Spleen (tissue), 11 donors: ENCODE measurements around the gene MAP3K5. TPM values are rescaled to one million over a fixed set of nuclear protein-coding genes. Genes with fewer than 3 reads are reported as not detected.
A peak's percentile ranks its signal among the peaks of the same experiment; 100 is the strongest.

ENCODE experiments used
- DNase-seq: peaks from one replicate; pipeline ENCODE4 v3.0.0-alpha.2; 2020
- H3K27ac ChIP-seq, 8 donors: fragments of 200-600 bp; sonication (generic) in 7 of 8; 1 replicate in 4 of 8; 2 replicates in 4 of 8; pipeline versions ENCODE4 v1.5.0 to v1.8.0; 2016 to 2021; ENCODE audit warnings: inconsistent platforms in 4 of 8, mild to moderate bottlenecking in 4 of 8, moderate library complexity in 1 of 8
- H3K27me3 ChIP-seq, 7 donors: fragments of 200-600 bp; sonication (generic) in 6 of 7; replicated peaks in 1 of 7; 1 replicate in 4 of 7; 2 replicates in 3 of 7; pipeline versions ENCODE4 v1.5.0 to v1.8.0; 2016 to 2021; ENCODE audit warnings: inconsistent platforms in 3 of 7, mild to moderate bottlenecking in 1 of 7
- H3K36me3 ChIP-seq, 6 donors: fragments of 200-600 bp; sonication (generic) in 5 of 6; 1 replicate in 4 of 6; 2 replicates in 2 of 6; pipeline versions ENCODE4 v1.5.0 to v1.8.0; 2016 to 2021; ENCODE audit warnings: inconsistent platforms in 2 of 6
- H3K4me1 ChIP-seq, 6 donors: fragments of 200-600 bp; sonication (generic) in 5 of 6; 1 replicate in 3 of 6; 2 replicates in 3 of 6; pipeline versions ENCODE4 v1.5.0 to v1.8.0; 2016 to 2021; ENCODE audit warnings: inconsistent platforms in 3 of 6
- H3K4me3 ChIP-seq, 8 donors: fragments of 200-600 bp; sonication (generic) in 7 of 8; 1 replicate in 4 of 8; 2 replicates in 4 of 8; pipeline versions ENCODE4 v1.5.0 to v1.8.0; 2016 to 2021; ENCODE audit warnings: inconsistent platforms in 4 of 8, mild to moderate bottlenecking in 4 of 8, moderate library complexity in 2 of 8
- H3K9me3 ChIP-seq, 8 donors: fragments of 200-600 bp; sonication (generic) in 7 of 8; 1 replicate in 4 of 8; 2 replicates in 4 of 8; pipeline versions ENCODE4 v1.5.0 to v1.8.0; 2016 to 2021; ENCODE audit warnings: inconsistent platforms in 4 of 8
- POLR2A ChIP-seq, 3 donors: fragments of 450-650 bp; IDR thresholded peaks; one replicate each; pipeline ENCODE4 v1.5.1; 2017; ENCODE audit warnings: antibody characterized with exemption in 3 of 3, mild to moderate bottlenecking in 1 of 3
- POLR2AphosphoS5 ChIP-seq, 3 donors: sonication (generic); formaldehyde crosslinking; IDR thresholded peaks; one replicate each; pipeline ENCODE4 v1.5.1; 2017; ENCODE audit warnings: antibody characterized with exemption in 3 of 3
- WGBS, 5 donors: extraction: QIAGEN DNeasy Blood & Tissue Kit in 3 of 5; methylation state at CpG; one replicate each; pipeline versions ENCODE4 v1.1.5 to v1.1.7; 2013 to 2018; 5-methylcytosine and 5-hydroxymethylcytosine counted together
- intact Hi-C: fragments of 100-400 bp; cut with DNase I; formaldehyde crosslinking; loops from one replicate; pipeline ENCODE4 v1.15.0; 2023; ENCODE audit warnings: low total_unique reads
- polyA plus RNA-seq, 3 donors: library from polyadenylated mRNA; stranded (reverse); fragments of 200-250 nt; gene quantifications; one replicate each; pipeline ENCODE4 v1.2.1, GENCODE V29; 2013
- total RNA-seq, 7 donors: library from RNA; depleted of rRNA in 3 of 7; stranded (reverse); fragments of >200 nt in 3 of 7; fragmentation: NEBNext Ultra II Directional in 4 of 7; extraction: Animal tissue kit (Norgen Biotek cat#: 25700) in 4 of 7; gene quantifications; one replicate each; pipeline versions ENCODE4 v1.1.0 to v1.2.1, GENCODE V29; 2016 to 2021
- TF ChIP-seq, protein P1 (sequence below), 11 experiments: fragments of 200-600 bp in 7 of 11; fragments of 450-650 bp in 4 of 11; sonication (generic) in 4 of 11; IDR thresholded peaks in 8 of 11; conservative IDR thresholded peaks in 3 of 11; 1 replicate in 7 of 11; 2 replicates in 4 of 11; pipeline versions ENCODE4 v1.4.0 to v1.8.0; 2016 to 2021; ENCODE audit warnings: antibody characterized with exemption in 11 of 11, inconsistent platforms in 4 of 11, mild to moderate bottlenecking in 1 of 11
- donor health status: healthy with polysubstance abuse.
- donor health status: DM: no; HTN: no; CAD: no; lungs with moderate emphysema.
- donor health status: DM: no; HTN: no; CAD: no.
- donor health status: Bipolar disorder and iron deficiency.
- donor health status: healthy.
- donor health status: DM: no; HTN: no; CAD: no.
- donor health status: DM: yes; HTN: yes; CAD: no.

MAP3K5 gene
- total and polyA plus RNA-seq, 10 donors: 7.2 to 55.0 (median 33.2) TPM

DNA sequence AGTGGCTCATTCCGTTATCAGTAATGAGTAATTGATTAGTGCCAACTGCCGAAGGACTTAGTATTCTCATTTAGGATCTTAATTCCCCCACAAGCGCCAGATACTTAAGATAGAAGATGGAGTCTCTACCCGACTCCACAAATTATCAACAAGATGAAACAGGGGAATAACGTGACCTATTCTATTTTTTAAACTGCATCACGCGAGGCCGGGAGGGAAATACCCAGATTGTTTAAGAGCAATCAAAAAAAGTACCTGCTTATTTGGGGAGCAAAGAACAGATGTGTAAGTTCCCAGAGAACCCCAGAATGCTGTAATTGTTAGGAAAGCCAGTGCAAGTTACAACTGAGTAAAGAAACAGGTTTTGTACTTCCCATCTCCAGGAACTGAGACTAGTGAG is 1.1 kb upstream of the MAP3K5 start:
- Histone ChIP-seq H3K4me1 (peaks cover 28 to 44% (median 33%) of the 10 kb centered on the region in 6 donors), H3K27ac (peak overlapping the region; percentile 95 to 99 (median 96)), H3K36me3 (no peaks in the 10 kb centered on the region), H3K27me3 (no peaks in the 10 kb centered on the region), H3K9me3 (peaks cover 0 to 7% (median 0%) of the 10 kb centered on the region in 8 donors), H3K4me3 (peak overlapping the region in 7 of 8 donors; percentile 83 to 93 (median 89))
- no peak for DNase-seq
- intact Hi-C loops: loop anchor here (2.0 kb wide), 1 partner anchor 149 kb away; no protein-coding TSS in a partner anchor
- 30 to 44% (median 41%) methylated on average over 8 of the region's 8 CpGs for WGBS, 5 donors
- TF ChIP-seq POLR2A (IDR thresholded peaks at IDR 0.05): no peak
- TF ChIP-seq, protein P1, sequence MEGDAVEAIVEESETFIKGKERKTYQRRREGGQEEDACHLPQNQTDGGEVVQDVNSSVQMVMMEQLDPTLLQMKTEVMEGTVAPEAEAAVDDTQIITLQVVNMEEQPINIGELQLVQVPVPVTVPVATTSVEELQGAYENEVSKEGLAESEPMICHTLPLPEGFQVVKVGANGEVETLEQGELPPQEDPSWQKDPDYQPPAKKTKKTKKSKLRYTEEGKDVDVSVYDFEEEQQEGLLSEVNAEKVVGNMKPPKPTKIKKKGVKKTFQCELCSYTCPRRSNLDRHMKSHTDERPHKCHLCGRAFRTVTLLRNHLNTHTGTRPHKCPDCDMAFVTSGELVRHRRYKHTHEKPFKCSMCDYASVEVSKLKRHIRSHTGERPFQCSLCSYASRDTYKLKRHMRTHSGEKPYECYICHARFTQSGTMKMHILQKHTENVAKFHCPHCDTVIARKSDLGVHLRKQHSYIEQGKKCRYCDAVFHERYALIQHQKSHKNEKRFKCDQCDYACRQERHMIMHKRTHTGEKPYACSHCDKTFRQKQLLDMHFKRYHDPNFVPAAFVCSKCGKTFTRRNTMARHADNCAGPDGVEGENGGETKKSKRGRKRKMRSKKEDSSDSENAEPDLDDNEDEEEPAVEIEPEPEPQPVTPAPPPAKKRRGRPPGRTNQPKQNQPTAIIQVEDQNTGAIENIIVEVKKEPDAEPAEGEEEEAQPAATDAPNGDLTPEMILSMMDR (IDR thresholded peaks at IDR 0.05 in 8 of 11, conservative IDR thresholded peaks at IDR 0.05 in 3 of 11): no peak
- no peak for TF ChIP-seq POLR2AphosphoS5 (IDR thresholded peaks at IDR 0.05)

DNA sequence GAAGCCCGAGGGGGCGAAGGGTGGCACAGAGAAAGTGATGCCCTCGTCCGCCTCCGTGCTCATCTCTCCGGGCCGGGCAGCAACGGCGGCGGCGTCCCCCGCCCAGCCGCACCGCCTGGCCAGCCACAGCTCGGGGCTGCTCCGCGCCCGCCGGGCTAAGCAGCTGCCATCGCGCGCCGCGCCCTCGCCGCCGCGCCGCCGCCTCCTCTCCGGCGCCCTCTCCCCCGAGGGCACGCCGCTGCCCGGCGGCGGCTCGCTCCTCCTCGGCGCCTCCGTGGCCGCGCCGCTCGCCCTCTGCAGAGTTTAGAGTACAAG is 225 bp downstream of the MAP3K5 start:
- H3K4me3 ChIP-seq: peak overlapping the region; percentile 83 to 93 (median 90)
- peaks cover 41 to 57% (median 46%) of the 10 kb centered on the region in 6 donors for H3K4me1 ChIP-seq
- 0 to 1% (median 0%) methylated on average over 25 to 46 of the region's 46 CpGs; no CpG with 5 or more reads in 1 of the 5 donors for WGBS, 5 donors
- TF ChIP-seq, protein P1 (IDR thresholded peaks at IDR 0.05 in 8 of 11, conservative IDR thresholded peaks at IDR 0.05 in 3 of 11): no peak
- TF ChIP-seq POLR2A (IDR thresholded peaks at IDR 0.05) (no peak), POLR2AphosphoS5 (IDR thresholded peaks at IDR 0.05) (no peak)
- H3K9me3 ChIP-seq: no peaks in the 10 kb centered on the region
- no peaks in the 10 kb centered on the region for H3K36me3 ChIP-seq
- no peak for DNase-seq
- H3K27me3 ChIP-seq: no peaks in the 10 kb centered on the region
- intact Hi-C loops: loop anchor here (2.0 kb wide), 1 partner anchor 147 kb away; no protein-coding TSS in a partner anchor
- peak overlapping the region; percentile 95 to 99 (median 96) for H3K27ac ChIP-seq

DNA sequence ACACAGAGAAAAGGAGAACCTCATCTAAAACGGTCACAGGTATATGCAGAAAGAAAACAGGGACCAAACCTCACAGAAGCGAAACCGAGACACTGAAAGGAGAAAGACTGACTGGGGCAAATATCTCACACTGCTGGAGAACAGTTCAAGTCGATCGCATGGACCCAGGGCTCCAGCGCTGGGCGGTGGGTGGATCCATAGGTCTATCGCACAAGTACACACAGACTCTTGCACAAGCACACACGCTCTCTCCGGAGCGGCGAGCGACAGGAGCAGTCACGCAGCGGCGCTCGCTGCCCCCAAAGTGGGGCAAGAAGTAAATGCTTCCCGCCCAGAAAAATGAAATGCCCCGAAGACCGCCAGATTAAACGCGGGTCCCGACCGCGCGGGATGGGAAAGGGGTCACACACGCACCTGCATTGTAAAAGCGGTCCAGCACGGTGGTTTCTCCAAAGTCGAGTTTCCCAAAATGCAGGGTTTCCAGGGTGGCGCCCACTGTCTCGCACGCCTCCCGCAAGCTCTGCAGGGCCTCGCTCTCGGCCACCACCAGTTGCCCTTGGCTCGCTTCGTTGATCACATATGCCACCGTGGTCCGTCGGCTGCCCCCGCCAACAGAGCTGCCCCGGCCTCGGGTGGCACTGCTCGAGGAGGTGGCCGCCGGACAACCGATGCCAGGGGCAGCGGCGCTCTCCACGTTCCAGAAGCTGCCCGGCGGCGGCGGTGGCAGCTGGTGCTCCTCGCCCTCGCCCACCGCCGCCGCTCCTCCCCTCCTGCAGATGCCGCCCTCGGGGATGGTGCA is 782 bp downstream of the MAP3K5 start:
- no peaks in the 10 kb centered on the region for H3K27me3 ChIP-seq
- H3K4me1 ChIP-seq: peaks cover 46 to 62% (median 51%) of the 10 kb centered on the region in 6 donors
- H3K4me3 ChIP-seq: peak overlapping the region; percentile 83 to 93 (median 90)
- H3K36me3 ChIP-seq: no peaks in the 10 kb centered on the region
- intact Hi-C loops: loop anchor here (2.0 kb wide), 1 partner anchor 147 kb away; no protein-coding TSS in a partner anchor
- peak overlapping the region; percentile 95 to 99 (median 96) for H3K27ac ChIP-seq
- no peaks in the 10 kb centered on the region for H3K9me3 ChIP-seq
- 1 to 2% (median 1%) methylated on average over 27 to 62 of the region's 62 CpGs for WGBS, 5 donors
- peak; percentile 94 for DNase-seq
- TF ChIP-seq, protein P1 (IDR thresholded peaks at IDR 0.05 in 8 of 11, conservative IDR thresholded peaks at IDR 0.05 in 3 of 11): no peak
- TF ChIP-seq POLR2AphosphoS5 (IDR thresholded peaks at IDR 0.05) (peak; percentile 86 to 92 (median 87)), POLR2A (IDR thresholded peaks at IDR 0.05) (peak; percentile 4 to 64 (median 8))
